ENCODE results near the gene SLC26A8. TPM values are rescaled to one million over a fixed set of nuclear protein-coding genes. Genes with fewer than 3 reads are reported as not detected.

SLC26A8 gene
- total and polyA plus RNA-seq, 2 of the 13 experiments (the other 11 are each of a cell fraction or from before 2014, with no cell fraction given), result 0.46 TPM; not detected in 1

GRCh38 chr6:36027501-36028087 is 3.2 kb upstream of the SLC26A8 start, which contains the start of gene MAPK14 (continued):
- TF ChIP-seq ZSCAN20 (CRISPR knock-in tag; IDR thresholded peaks at IDR 0.05; ENCODE audit: borderline replicate concordance) (no peak), KLF6 (CRISPR knock-in tag; IDR thresholded peaks at IDR 0.05) (peak; percentile 71), DBP (CRISPR knock-in tag; IDR thresholded peaks at IDR 0.05; ENCODE audit: not compliant biosample characterization) (peak; percentile 19), ARNT (IDR thresholded peaks at IDR 0.05) (no peak), CBFB (CRISPR knock-in tag; IDR thresholded peaks at IDR 0.05) (no peak; the same call in 1 of the 2 replicates), RXRA (CRISPR knock-in tag; IDR thresholded peaks at IDR 0.05) (peak; percentile 56; the same call in 1 of the 2 replicates), POLR2AphosphoS2 (IDR thresholded peaks at IDR 0.05; ENCODE audit: low read depth, low read length) (no peak), ADNP (CRISPR knock-in tag; IDR thresholded peaks at IDR 0.05) (no peak), GPN1 (CRISPR knock-in tag; IDR thresholded peaks at IDR 0.05; ENCODE audit: borderline replicate concordance) (peak; percentile 81; the same call in 1 of the 2 replicates), TCF7L2 (IDR thresholded peaks at IDR 0.05; ENCODE audit: low read depth, low read length) (no peak), CERS6 (CRISPR knock-in tag; IDR thresholded peaks at IDR 0.05) (peak; percentile 29; the same call in 1 of the 2 replicates), MIXL1 (CRISPR knock-in tag; IDR thresholded peaks at IDR 0.05) (0 out of 2 replicates have a peak, but pooled peaks have one; percentile 56), ZNF207 (IDR thresholded peaks at IDR 0.05; ENCODE audit: borderline replicate concordance) (no peak), NFKB2 (CRISPR knock-in tag; IDR thresholded peaks at IDR 0.05; ENCODE audit: borderline replicate concordance) (peak; percentile 92), BORCS8-MEF2B (CRISPR knock-in tag; IDR thresholded peaks at IDR 0.05) (peak; percentile 84), TAF15 (IDR thresholded peaks at IDR 0.05; ENCODE audit: low read depth, low read length, poor library complexity, severe bottlenecking) (no peak), ZNF577 (CRISPR knock-in tag; IDR thresholded peaks at IDR 0.05; ENCODE audit: borderline replicate concordance, low read depth) (no peak), ZNF329 (CRISPR knock-in tag; IDR thresholded peaks at IDR 0.05; ENCODE audit: low read depth) (no peak; the same call in 1 of the 2 replicates)
- TF ChIP-seq, protein P1, sequence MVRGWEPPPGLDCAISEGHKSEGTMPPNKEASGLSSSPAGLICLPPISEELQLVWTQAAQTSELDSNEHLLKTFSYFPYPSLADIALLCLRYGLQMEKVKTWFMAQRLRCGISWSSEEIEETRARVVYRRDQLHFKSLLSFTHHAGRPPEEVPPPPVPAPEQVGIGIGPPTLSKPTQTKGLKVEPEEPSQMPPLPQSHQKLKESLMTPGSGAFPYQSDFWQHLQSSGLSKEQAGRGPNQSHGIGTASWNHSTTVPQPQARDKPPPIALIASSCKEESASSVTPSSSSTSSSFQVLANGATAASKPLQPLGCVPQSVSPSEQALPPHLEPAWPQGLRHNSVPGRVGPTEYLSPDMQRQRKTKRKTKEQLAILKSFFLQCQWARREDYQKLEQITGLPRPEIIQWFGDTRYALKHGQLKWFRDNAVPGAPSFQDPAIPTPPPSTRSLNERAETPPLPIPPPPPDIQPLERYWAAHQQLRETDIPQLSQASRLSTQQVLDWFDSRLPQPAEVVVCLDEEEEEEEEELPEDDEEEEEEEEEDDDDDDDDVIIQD (CRISPR knock-in tag; IDR thresholded peaks at IDR 0.05; ENCODE audit: low read depth), result peak; percentile 100
- TF ChIP-seq, protein P2, sequence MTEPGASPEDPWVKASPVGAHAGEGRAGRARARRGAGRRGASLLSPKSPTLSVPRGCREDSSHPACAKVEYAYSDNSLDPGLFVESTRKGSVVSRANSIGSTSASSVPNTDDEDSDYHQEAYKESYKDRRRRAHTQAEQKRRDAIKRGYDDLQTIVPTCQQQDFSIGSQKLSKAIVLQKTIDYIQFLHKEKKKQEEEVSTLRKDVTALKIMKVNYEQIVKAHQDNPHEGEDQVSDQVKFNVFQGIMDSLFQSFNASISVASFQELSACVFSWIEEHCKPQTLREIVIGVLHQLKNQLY (CRISPR knock-in tag; IDR thresholded peaks at IDR 0.05), result no peak
- TF ChIP-seq, protein P3, sequence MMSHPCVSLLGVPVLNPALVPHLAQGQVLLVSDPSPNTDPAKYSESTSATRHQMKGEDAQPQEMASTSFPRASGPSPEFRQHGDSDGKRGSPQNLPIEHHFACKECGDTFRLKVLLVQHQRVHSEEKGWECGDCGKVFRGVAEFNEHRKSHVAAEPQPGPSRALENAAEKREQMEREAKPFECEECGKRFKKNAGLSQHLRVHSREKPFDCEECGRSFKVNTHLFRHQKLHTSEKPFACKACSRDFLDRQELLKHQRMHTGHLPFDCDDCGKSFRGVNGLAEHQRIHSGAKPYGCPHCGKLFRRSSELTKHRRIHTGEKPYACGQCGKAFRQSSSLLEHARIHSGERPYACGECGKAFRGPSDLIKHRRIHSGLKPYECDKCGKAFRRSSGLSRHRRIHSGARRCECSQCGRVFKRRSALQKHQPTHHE (CRISPR knock-in tag; IDR thresholded peaks at IDR 0.05; ENCODE audit: borderline replicate concordance), result peak; percentile 70; the same call in 1 of the 2 replicates
- TF ChIP-seq, protein P4, sequence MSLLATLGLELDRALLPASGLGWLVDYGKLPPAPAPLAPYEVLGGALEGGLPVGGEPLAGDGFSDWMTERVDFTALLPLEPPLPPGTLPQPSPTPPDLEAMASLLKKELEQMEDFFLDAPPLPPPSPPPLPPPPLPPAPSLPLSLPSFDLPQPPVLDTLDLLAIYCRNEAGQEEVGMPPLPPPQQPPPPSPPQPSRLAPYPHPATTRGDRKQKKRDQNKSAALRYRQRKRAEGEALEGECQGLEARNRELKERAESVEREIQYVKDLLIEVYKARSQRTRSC (CRISPR knock-in tag; IDR thresholded peaks at IDR 0.05; ENCODE audit: low read depth), result 0 out of 2 replicates have a peak, but pooled peaks have one; percentile 4
- TF ChIP-seq, protein P5, sequence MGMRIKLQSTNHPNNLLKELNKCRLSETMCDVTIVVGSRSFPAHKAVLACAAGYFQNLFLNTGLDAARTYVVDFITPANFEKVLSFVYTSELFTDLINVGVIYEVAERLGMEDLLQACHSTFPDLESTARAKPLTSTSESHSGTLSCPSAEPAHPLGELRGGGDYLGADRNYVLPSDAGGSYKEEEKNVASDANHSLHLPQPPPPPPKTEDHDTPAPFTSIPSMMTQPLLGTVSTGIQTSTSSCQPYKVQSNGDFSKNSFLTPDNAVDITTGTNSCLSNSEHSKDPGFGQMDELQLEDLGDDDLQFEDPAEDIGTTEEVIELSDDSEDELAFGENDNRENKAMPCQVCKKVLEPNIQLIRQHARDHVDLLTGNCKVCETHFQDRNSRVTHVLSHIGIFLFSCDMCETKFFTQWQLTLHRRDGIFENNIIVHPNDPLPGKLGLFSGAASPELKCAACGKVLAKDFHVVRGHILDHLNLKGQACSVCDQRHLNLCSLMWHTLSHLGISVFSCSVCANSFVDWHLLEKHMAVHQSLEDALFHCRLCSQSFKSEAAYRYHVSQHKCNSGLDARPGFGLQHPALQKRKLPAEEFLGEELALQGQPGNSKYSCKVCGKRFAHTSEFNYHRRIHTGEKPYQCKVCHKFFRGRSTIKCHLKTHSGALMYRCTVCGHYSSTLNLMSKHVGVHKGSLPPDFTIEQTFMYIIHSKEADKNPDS (CRISPR knock-in tag; IDR thresholded peaks at IDR 0.05), result no peak
